Central memory CD8-positive, alpha-beta T cell (primary cell): Measurements from ENCODE around the gene GUCY2F.

ENCODE experiments used
- ATAC-seq: fragments of 150-1000 bp; cut with Tn5 transposase; replicated peaks from 2 replicates; pipeline ENCODE4 v1.10.0; 2022; ENCODE audit warnings: mild to moderate bottlenecking, moderate FRiP score, moderate number of reproducible peaks; ENCODE audit not compliant: poor library complexity, severe bottlenecking; ENCODE audit errors: extremely low read depth
- DNase-seq, 2 donors: peaks; one replicate each; pipeline ENCODE4 v3.0.0; 2021; ENCODE audit warnings: low spot score in 2 of 2
- H3K27ac Mint-ChIP-seq: one replicate; pipeline ENCODE4 v1.8.0; 2022; ENCODE audit warnings: low read depth, mild to moderate bottlenecking, moderate library complexity, mixed read lengths
- H3K27me3 Mint-ChIP-seq: one replicate; pipeline ENCODE4 v1.8.0; 2022; ENCODE audit warnings: mixed read lengths
- H3K36me3 Mint-ChIP-seq: one replicate; pipeline ENCODE4 v1.8.0; 2022; ENCODE audit warnings: mild to moderate bottlenecking, moderate library complexity, mixed read lengths; ENCODE audit not compliant: insufficient read depth
- H3K4me1 Mint-ChIP-seq: one replicate; pipeline ENCODE4 v1.8.0; 2022; ENCODE audit warnings: mixed read lengths
- H3K4me3 Mint-ChIP-seq: one replicate; pipeline ENCODE4 v1.8.0; 2022; ENCODE audit warnings: mild to moderate bottlenecking, moderate library complexity, mixed read lengths
- H3K9me3 Mint-ChIP-seq: one replicate; pipeline ENCODE4 v1.8.0; 2022; ENCODE audit warnings: mixed read lengths

The GUCY2F gene

DNA sequence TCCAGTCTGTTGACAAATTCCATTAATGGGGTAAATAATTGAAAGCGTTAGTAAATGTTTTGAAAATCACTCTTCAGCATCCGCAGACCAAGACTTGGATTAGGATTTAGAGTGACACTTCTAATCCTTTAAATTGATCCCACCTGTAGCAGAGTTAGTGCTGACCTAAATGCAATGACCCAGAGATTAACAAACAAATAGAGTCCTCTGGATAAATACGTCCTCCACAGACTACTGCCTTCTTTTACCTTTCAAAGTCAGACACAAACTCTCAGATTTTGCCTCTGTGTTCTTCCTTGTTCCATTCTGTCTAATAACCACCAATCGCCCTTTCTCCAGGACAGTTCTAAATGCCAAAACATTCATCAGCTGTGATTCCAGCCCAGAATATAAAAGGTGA lies at the start of gene GUCY2F:
GUCY2F (minus strand) TSS at position 101 of the 400 bp plus-strand sequence. CDS start 6,150 bp downstream, outside the sequence.
- no peak within 1 kb of the TSS for H3K4me3 Mint-ChIP-seq
- no peaks in the 10 kb centered on the region for H3K4me1 Mint-ChIP-seq
- H3K36me3 Mint-ChIP-seq, result no peaks in the 10 kb centered on the region
- DNase-seq (no peak), ATAC-seq (no peak)
- H3K9me3 Mint-ChIP-seq, result no peaks in the 10 kb centered on the region
- H3K27me3 Mint-ChIP-seq, result peaks cover 15% of the 10 kb centered on the region
- H3K27ac Mint-ChIP-seq, result no peak within 1 kb of the TSS

DNA sequence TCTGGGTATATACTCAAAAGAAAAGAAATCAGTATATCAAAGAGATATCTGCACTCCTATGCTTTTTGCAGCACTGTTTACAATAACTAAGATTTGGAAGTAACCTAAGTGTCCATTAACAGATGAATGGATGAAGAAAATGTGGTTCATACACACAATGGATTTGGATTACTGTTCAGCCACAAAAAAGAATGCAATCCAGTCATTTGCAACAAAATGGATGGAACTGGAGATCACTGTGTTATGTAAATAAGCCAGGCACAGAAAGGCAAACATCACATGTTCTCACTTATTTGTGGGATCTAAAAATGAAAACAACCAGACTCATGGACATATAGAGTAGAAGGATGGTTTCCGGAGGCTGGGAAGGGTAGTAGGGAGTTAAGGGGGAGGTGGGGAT lies 37.1 kb upstream of the GUCY2F start:
- Mint-ChIP-seq H3K36me3 (no peaks in the 10 kb centered on the region), H3K27ac (no peak overlapping the region), H3K9me3 (no peaks in the 10 kb centered on the region), H3K27me3 (peaks cover 38% of the 10 kb centered on the region), H3K4me3 (no peak overlapping the region), H3K4me1 (no peaks in the 10 kb centered on the region)
- ATAC-seq (no peak), DNase-seq (no peak)

GRCh38 chrX:109511113-109511512 lies 29.2 kb upstream of the GUCY2F start:
- no peak for DNase-seq
- H3K4me3 Mint-ChIP-seq, result no peak overlapping the region
- ATAC-seq, result no peak
- H3K27ac Mint-ChIP-seq, result no peak overlapping the region
- H3K36me3 Mint-ChIP-seq, result no peaks in the 10 kb centered on the region
- H3K9me3 Mint-ChIP-seq, result no peaks in the 10 kb centered on the region
- no peaks in the 10 kb centered on the region for H3K4me1 Mint-ChIP-seq
- H3K27me3 Mint-ChIP-seq, result peaks cover 66% of the 10 kb centered on the region

GRCh38 chrX:109508915-109509314 lies 27.0 kb upstream of the GUCY2F start:
- ATAC-seq (no peak), DNase-seq (no peak)
- no peak overlapping the region for H3K27ac Mint-ChIP-seq
- peaks cover 57% of the 10 kb centered on the region for H3K27me3 Mint-ChIP-seq
- no peaks in the 10 kb centered on the region for H3K9me3 Mint-ChIP-seq
- H3K4me1 Mint-ChIP-seq, result no peaks in the 10 kb centered on the region
- H3K4me3 Mint-ChIP-seq, result no peak overlapping the region
- H3K36me3 Mint-ChIP-seq, result no peaks in the 10 kb centered on the region

- ATAC-seq, result no peak
- DNase-seq, result no peak
- Mint-ChIP-seq H3K27me3 (peaks cover 10% of the 10 kb centered on the region), H3K27ac (no peak overlapping the region), H3K9me3 (no peaks in the 10 kb centered on the region), H3K36me3 (no peaks in the 10 kb centered on the region), H3K4me3 (no peak overlapping the region), H3K4me1 (no peaks in the 10 kb centered on the region)
Observed at GRCh38 chrX:109501176-109501575, 19.3 kb upstream of the GUCY2F start.

DNA sequence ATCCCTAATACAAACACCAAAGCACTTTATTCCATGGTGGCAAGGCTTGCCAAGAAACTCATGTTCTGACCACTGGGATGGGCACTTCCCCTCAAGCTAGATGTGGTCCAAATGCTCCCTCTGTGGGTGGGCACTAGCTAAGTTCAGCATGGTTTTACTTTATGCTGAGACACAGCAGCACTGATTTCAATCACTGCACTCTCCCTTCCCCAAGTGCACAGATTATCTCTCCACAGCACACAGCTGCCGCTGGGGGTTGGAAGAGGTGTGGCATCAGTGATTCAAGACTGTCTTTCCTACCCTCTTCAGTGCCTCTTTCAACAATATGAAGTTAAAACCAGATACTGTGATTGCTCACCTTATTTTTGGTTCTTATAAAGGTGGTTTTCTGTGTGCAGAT lies 16.5 kb upstream of the GUCY2F start:
- H3K36me3 Mint-ChIP-seq, result no peaks in the 10 kb centered on the region
- no peaks in the 10 kb centered on the region for H3K9me3 Mint-ChIP-seq
- no peak overlapping the region for H3K27ac Mint-ChIP-seq
- no peak for DNase-seq
- no peak overlapping the region for H3K4me3 Mint-ChIP-seq
- ATAC-seq, result no peak
- no peaks in the 10 kb centered on the region for H3K4me1 Mint-ChIP-seq
- peaks cover 10% of the 10 kb centered on the region for H3K27me3 Mint-ChIP-seq

DNA sequence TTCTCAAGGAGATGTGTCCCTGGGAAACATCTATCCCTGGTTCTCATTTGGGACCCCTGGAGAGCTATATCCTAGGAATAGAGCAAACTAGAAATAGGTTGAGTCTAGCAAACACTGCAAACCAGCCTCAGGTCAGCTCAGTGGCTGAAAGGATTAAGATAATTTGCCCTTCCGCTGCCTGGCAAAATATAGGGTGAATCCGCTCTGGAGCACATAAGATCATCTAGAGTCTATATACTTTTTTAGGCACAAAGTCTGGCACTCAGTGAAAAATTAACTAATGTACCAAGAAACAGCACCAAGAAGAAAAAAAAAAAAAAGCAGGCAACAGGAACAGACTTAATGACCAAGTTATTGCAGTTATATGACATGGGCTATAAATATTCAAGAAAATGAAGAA lies 7.3 kb upstream of the GUCY2F start:
- Mint-ChIP-seq H3K27ac (no peak overlapping the region), H3K27me3 (no peaks in the 10 kb centered on the region), H3K36me3 (no peaks in the 10 kb centered on the region), H3K4me1 (no peaks in the 10 kb centered on the region), H3K9me3 (no peaks in the 10 kb centered on the region), H3K4me3 (no peak overlapping the region)
- ATAC-seq (no peak), DNase-seq (no peak)

DNA sequence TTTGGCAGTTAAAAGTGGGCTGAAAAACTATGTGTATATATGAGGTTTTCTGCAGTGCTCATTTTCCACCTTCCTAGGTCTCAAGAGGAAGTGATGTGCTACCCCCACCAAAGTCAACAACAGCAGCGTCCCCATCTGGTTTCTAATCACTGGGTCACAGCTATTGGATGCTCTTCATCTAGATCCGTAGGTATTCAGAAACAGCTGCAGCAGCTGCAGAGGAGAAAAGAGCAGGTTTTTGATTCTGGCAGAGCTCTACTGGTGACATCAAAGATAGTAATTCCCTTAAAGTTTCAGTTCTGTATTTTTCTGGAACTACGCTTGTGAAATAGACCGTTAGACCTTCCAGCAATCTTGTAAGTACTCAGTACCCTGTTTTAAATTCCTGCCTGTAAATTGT lies 5.8 kb upstream of the GUCY2F start:
- ATAC-seq, result no peak
- no peaks in the 10 kb centered on the region for H3K36me3 Mint-ChIP-seq
- H3K4me1 Mint-ChIP-seq, result no peaks in the 10 kb centered on the region
- H3K9me3 Mint-ChIP-seq, result no peaks in the 10 kb centered on the region
- H3K27me3 Mint-ChIP-seq, result peaks cover 5% of the 10 kb centered on the region
- no peak overlapping the region for H3K4me3 Mint-ChIP-seq
- DNase-seq, result no peak
- H3K27ac Mint-ChIP-seq, result no peak overlapping the region

DNA sequence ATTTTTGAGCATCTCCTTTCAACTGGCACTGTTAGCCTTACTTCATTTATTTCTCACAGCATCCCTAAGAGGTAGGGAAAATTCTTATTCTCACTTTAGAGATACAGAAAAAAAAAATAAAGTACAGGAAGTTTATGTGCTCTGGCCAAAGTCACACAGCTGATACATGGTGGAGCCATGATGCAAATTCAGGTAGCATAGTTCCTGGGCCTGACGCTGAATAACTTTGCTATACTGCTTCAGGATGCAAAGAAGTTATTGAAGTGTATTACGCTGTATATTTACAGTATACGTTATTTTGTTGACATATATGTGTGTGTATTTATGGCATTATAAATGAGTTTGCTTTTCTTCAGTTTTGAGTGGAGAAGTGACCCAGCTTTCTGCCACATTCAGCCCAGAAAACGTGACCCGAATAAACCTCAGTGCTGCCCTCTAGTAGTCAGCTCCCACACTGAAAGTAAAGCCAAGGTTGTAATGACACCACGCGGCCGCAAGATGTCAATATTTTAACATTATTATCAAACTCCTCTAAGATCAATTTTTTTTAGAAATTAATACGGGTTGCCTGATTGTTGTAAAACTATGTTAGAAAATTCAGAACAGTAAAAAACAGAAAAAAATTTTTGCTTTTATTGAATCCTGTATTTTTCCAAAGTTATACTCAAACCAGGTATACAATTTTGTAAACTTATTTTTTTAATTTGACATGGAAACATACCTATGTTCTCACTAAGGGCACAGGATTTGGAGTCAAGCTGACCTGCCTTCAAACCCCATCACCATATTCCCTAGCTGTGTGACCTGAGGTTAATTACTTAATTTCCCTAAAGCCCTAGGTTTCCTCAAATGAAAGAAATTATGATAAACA lies 3.8 kb upstream of the GUCY2F start:
- ATAC-seq (no peak), DNase-seq (peak; percentile 24 to 51)
- Mint-ChIP-seq H3K9me3 (no peaks in the 10 kb centered on the region), H3K4me1 (no peaks in the 10 kb centered on the region), H3K27ac (no peak overlapping the region), H3K27me3 (peaks cover 15% of the 10 kb centered on the region), H3K4me3 (no peak overlapping the region), H3K36me3 (no peaks in the 10 kb centered on the region)

- H3K4me3 Mint-ChIP-seq, result no peak overlapping the region
- H3K36me3 Mint-ChIP-seq, result no peaks in the 10 kb centered on the region
- no peaks in the 10 kb centered on the region for H3K4me1 Mint-ChIP-seq
- no peaks in the 10 kb centered on the region for H3K9me3 Mint-ChIP-seq
- no peak overlapping the region for H3K27ac Mint-ChIP-seq
- peaks cover 15% of the 10 kb centered on the region for H3K27me3 Mint-ChIP-seq
- ATAC-seq, result no peak
- no peak for DNase-seq
Observed at GRCh38 chrX:109484886-109485285, 3.0 kb upstream of the GUCY2F start.

GRCh38 chrX:109475174-109475891 lies 6.6 kb downstream of the GUCY2F start:
- Mint-ChIP-seq H3K27ac (no peak overlapping the region), H3K9me3 (no peaks in the 10 kb centered on the region), H3K27me3 (peaks cover 17% of the 10 kb centered on the region), H3K4me1 (peaks cover 5% of the 10 kb centered on the region), H3K36me3 (no peaks in the 10 kb centered on the region), H3K4me3 (no peak overlapping the region)
- no peak for ATAC-seq
- DNase-seq, result no peak

- H3K4me1 Mint-ChIP-seq, result peaks cover 5% of the 10 kb centered on the region
- peaks cover 17% of the 10 kb centered on the region for H3K27me3 Mint-ChIP-seq
- H3K27ac Mint-ChIP-seq, result no peak overlapping the region
- H3K36me3 Mint-ChIP-seq, result no peaks in the 10 kb centered on the region
- no peak overlapping the region for H3K4me3 Mint-ChIP-seq
- ATAC-seq, result no peak
- DNase-seq, result no peak
- H3K9me3 Mint-ChIP-seq, result no peaks in the 10 kb centered on the region
Observed at GRCh38 chrX:109472939-109473735, 8.7 kb downstream of the GUCY2F start.
